CD1c-positive myeloid dendritic cell (primary cell): ENCODE data around the gene UIMC1.

ENCODE experiments used
- DNase-seq: peaks from one replicate; pipeline ENCODE4 v3.0.0-alpha.2; 2016; ENCODE audit errors: extremely low spot score

Gene UIMC1

DNA sequence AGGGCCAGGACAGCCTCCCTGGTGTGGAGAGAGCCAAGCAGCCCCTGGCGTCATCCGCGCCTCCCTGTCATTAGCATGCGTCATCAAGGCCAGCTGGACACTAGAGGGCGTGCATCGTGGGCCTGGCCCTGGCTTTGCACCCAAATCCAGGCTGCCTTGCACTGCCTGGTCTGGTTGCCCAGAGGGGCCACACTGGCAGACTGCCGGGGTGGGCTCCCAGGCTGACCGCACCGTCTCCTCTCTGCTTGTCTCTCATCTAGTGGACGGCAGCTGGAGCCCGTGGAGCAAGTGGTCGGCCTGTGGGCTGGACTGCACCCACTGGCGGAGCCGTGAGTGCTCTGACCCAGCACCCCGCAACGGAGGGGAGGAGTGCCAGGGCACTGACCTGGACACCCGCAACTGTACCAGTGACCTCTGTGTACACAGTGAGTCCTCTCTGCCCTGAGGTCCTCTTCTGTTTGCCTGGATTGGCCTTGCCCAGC, 136.4 kb downstream of the UIMC1 start:
- no peak for DNase-seq

DNA sequence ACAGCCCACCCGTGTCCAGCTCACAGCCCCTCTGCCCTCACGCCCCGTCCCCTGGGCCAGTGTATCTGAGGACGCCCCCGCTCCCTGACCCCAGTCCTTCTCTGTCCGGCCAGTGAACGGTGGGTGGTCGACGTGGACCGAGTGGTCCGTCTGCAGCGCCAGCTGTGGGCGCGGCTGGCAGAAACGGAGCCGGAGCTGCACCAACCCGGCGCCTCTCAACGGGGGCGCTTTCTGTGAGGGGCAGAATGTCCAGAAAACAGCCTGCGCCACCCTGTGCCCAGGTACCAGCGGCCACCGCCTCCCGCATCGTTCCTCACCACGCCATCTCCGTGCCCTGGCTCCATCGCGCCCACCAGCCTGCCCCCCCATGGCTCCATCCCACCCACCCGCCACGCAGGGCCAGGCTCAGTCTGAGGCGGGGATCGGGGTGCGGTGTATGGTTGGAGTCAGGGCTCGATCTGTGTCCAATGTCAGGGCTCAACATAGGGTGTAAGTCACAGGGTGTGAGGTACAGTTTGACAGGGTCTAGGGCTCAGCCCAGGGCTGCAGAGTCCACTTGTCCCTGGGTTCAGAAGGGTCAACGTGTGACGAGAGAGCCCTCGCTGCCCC, 137.0 kb downstream of the UIMC1 start:
- DNase-seq: no peak

DNA sequence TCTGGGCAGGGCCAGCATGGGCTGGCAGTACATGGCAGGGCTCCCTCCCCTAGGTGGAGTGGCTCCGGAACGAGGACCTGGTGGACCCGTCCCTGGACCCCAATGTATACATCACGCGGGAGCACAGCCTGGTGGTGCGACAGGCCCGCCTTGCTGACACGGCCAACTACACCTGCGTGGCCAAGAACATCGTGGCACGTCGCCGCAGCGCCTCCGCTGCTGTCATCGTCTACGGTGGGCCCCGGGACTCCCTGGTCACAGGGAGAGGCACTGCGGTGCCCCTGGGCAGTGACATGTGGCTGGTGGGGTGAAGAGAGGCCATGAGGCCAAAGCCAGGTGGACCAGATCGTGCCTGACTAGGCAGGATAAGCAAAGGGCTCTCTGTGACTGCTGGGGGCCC, 137.8 kb downstream of the UIMC1 start:
- DNase-seq: no peak

DNA sequence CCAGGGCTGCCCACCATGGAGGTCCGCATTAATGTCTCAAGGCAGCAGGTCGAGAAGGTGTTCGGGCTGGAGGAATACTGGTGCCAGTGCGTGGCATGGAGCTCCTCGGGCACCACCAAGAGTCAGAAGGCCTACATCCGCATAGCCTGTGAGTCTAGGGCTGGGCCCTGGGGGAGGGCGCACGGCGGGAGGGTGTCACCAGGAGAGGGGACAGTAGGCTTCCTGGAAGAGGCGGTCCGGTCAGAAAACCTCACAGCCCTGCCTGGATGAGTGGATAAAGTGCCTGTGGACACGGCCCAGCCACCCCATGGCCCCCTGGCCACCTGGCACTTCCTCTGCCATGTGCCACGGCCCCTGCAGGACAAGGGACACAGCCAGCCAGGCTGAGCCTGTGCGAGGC, 138.5 kb downstream of the UIMC1 start:
- DNase-seq: no peak

DNA sequence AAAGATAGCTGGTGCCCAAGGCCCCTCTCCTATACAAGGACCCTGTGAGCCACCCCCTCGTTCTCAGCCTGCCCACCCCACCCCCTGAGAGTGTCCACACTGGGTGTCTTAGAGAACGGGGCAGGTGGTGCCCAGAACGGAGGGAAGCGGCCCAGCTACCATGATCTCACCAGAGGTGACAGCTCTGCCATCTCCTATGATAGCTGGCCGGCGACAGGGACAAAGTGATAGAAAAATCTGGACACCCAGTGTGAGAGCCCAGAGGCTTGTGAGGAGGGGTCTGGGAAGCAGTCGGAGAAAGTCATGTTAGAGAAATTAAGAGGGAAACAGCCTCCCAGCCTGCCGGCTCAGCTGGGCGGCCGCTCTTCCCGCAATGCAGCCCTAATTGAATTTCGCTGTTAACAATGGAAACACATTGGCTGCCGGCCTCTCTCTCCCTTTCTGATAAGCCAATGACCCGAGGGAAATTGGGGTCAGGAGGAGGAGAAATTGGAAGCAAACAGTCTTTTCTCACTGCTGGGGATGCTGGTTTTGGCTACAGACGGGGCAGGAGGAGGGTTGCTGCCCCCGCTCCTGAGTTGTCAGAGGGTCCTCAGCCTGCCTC, 139.8 kb downstream of the UIMC1 start:
- no peak for DNase-seq

DNA sequence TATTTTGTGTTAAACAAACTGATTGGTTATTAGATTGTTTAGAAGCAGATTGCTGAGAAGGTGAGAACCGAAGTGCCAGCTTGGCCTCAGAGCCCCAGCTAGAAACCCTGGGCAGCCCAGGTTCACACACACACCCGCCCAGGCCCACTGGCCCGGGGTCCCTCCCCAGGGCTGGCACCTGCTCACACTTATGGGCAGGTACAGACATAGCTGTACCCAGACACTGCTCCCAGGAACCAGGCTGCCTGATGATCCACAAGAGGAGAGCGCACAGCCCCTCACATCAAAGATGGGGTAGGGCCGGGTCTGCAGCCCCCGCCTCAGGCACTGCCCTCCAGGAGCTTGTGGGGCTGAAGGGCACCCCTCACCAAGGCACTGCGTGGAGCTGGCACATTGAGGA, 140.6 kb downstream of the UIMC1 start:
- DNase-seq: no peak

DNA sequence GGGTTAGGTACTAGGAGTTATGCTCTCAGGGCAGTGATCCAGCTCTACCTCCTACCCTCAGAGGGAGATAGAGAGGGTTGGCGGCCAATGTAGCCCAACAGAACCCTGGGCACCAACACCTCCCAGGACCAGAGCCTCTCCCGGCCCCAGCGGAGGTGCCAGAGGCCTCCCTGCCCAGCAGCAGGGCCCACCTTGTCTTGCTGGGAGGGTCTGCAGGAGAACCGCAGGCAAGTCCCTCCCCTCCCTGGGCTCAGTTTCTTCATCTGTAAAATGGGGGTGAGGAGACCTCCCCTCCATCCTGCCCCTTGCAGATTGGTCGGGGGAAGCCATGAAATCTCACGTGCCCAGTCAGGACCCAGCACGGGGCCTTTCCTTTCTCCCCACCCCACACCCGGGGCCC, 141.8 kb downstream of the UIMC1 start:
- DNase-seq: no peak

DNA sequence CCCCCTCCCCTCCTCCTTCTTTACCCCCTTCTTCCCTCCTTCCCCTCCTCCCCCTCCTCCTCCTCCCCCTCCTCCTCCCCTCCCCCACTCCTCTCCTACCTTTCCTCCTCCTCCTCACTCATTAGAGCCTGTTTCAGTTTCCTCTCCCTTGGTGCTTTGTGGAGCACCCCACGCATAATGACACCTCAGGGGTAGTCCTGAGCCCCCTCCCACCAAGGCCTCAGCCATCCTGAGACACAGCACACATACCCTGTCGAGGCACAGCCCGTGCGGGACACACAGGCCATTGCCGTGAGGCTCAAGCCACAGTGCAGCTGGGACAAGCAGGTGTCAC, 142.8 kb downstream of the UIMC1 start:
- no peak for DNase-seq

DNA sequence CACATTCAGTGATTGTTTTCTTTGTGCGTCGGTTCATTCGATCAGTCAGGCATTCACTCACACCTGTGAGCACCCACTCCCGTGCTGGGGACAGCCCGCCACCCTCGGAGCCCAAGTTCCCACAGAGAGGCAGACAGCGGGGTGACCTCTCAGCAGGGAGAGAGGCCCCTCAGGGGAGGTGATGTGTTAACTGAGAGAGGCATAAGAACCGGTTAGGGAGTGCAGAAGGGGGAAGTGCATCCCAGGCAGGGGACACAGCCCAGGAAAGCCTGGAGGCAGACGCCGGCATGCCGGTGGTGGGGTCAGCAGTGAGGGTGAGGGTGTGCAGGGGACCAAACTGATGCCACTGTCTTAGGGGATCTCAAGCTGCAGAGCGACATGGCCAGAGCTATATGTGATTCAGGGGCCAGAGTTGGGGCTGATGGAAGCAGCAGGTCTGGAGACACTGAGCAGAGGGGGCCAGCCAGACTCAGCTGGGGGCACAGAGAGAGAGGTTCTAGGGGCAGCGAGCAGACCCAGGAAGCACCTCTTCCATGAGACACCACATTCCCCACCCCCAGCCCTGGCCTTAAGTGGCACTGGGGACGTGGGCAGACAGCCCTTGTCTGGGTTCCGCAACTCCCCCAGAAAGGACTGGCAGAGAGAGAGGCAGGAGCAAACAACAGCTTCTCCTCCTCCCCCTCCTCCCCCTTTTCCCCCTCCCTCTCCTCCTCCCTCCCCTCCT, 143.4 kb downstream of the UIMC1 start:
- no peak for DNase-seq

DNA sequence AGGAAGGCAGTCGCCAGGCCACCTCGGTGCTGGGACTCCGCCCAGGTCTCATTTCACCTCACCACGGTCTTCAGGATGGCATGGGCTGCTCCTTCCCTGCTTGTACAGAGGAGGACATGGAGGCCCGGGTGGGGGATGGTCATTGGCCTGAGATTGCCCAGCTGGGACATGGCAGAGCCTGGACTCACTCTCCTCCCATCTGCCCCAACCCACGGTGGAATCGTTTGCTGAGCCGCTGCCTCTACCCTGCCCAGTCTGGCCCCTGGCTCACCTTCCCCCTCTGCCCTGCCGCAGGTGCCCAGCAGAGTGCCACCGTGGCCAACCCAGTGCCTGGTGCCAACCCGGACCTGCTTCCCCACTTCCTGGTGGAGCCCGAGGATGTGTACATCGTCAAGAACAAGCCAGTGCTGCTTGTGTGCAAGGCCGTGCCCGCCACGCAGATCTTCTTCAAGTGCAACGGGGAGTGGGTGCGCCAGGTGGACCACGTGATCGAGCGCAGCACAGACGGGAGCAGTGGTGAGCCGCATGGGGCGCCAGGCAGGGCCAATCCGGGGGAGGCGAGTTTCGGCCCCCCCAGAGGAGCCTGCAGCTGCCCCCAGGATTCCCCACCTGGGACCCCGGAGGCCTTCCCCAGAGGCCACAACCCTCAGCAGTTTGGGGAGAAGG, 144.1 kb downstream of the UIMC1 start:
- no peak for DNase-seq

DNA sequence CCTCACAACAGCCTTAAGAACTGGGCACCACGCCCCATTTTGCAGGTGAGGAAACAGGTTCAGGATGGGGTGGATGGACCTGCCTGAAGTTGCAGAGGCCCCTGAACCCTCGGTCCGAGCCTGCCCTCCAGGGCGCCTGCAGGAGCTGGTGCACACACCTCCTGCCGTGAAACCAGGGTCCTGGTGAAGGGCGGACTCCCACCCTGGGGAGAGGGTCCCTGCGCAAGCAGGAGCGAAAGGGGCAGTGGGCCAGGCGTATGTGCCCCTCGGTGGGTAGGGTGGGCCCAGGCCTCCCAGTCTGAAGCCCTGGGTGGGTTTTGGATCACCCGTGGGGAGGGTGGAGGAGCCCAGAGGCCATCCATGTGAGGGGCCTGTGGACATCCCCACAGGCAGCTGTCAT, 145.3 kb downstream of the UIMC1 start:
- no peak for DNase-seq

DNA sequence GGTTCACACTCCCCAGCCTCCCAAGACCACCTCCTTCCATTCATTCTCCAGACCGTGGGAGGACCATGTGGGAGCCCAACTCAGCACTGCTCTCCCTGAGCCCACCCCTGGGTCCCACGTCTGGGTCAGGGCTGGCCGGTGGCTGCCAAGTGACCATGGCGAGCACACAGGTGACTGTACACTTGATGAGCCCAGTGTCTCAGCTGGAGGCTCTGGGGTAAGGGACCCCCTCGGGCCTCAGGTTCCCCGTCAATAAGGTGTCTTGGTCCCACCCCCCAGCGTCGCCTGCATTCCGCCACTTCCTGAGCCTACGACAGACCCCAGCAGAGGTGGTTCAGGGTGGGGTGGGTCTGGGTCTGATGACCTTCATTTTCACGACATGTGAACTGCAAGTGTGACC, 146.2 kb downstream of the UIMC1 start:
- no peak for DNase-seq

DNA sequence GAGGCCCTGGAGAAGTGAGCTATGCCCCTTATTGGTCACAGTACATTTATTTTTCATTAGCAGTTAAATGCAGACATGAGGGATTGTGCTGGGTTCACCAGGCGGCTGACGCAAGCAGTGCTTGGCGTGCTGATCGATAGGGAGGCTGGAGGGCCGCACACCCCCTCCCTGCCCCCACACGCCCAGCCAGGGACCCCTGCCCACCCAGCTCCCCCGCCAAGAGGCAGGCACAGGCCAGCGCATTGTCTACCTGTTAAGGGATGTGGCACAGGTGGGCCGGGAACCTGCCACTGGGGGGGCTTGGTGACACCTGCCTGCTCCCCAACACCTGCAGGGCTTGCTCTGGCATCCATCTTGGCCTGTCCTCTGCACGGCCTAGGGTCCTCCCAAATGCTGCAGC, 146.7 kb downstream of the UIMC1 start:
- DNase-seq: no peak

DNA sequence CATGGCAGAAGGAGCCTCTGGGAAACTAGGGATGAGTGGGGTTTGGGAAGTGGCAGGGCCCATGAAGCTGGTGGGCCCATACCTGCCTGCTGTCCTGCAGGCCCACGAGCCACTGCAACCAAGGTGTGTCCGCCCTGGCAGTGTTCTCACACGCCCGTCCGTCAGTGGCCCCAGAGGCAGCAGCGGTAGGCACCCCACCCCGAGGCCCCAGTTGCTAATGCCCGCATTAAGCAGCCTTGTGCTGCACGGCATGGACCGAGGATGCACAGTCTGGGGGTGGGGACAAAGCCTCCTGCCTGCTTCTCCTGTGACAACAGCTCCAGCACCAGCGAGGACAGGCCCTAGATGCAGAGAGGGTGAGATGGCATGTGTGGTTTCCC, 148.7 kb downstream of the UIMC1 start:
- no peak for DNase-seq

DNA sequence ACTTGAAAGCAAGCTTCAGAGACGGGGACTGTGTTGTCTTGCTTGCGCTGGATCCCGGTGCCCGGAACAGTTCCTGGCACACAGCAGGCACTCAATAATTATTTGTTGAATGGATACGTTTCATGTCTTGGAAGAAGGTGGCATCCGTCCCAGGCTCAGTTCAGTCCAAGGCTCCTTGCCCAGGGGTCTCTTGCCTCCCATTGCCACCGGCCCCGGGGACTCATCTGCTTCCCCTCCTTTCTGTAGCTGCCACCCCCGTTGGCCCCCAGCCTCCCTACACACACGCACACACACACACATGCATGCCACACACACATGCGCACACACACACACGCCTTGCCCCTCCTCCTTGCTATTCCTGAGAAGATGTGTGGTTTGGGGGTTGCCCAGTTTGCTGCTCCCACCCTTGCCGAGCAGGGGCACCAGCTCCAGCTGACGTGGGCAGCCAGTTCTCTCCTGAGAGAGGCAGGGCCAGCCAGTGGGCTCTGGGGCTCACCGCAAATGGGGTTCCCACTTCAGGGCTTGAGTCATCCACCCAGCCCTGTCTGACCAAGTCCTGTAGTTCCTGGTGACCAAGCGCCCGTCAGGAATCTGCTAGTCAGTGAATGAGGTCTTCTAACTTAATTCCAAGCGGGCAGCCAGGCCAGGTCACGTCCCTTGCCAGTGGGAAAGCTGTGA, 149.2 kb downstream of the UIMC1 start:
- DNase-seq: no peak

DNA sequence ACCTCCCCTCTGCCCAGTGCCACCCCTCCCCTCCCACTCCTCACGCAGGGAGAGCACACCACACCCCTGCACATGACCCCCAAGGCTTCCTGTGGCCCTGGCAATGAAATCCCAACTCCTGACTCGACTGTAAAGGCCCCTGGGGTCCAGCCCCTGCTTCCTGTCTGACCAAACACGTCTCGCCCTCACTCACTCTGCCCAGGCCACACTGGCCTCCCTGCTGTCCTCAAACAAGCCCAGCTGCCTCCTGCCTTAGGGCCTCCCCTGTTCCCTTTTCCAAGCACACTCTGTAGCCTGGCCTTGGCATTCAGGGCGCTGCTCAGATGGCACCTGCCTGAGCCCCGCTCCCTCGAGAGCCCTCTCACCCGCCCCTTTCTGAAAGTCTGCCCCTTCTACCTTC, 149.8 kb downstream of the UIMC1 start:
- no peak for DNase-seq

DNA sequence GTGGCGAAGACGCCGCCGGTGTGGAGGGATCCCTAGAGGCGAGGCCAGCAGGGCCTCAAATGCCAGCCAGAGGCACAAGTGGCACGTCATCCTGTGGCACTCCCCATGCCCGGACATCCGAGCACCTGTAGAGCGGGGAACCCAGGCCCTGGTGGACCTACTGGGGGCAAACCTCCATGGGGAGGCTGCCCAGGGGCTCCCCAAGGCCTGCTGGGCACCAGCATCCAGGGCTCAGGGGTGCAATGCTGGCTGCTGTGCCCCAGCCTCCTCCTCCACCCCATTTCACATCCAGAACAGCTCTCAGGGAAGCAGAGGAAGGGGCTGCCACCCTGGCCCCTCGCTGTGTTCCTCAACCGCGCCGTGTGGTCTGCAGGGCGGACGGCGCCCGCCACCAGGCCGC, 151.0 kb downstream of the UIMC1 start:
- no peak for DNase-seq
